GM12874 (cell line): ENCODE results near the gene KCNQ5.

Experiments
- CTCF ChIP-seq: IDR thresholded peaks from 2 replicates; pipeline ENCODE4 v1.5.1; 2011; ENCODE audit warnings: low read depth, mild to moderate bottlenecking, control low read depth, low read length, moderate library complexity; ENCODE audit not compliant: insufficient read depth

Gene KCNQ5

DNA sequence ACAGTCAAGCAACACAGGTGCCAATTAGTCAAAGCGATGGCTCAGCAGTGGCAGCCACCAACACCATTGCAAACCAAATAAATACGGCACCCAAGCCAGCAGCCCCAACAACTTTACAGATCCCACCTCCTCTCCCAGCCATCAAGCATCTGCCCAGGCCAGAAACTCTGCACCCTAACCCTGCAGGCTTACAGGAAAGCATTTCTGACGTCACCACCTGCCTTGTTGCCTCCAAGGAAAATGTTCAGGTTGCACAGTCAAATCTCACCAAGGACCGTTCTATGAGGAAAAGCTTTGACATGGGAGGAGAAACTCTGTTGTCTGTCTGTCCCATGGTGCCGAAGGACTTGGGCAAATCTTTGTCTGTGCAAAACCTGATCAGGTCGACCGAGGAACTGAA, 572.9 kb downstream of the KCNQ5 start:
- no peak for TF ChIP-seq CTCF

GRCh38 chr6:73200247-73200646, 578.4 kb downstream of the KCNQ5 start:
- no peak for TF ChIP-seq CTCF

- TF ChIP-seq CTCF: no peak
These were observed 578.9 kb downstream of the KCNQ5 start for GRCh38 chr6:73200735-73201134.

- TF ChIP-seq CTCF: no peak
These were observed 581.2 kb downstream of the KCNQ5 start for GRCh38 chr6:73203098-73203497.

DNA sequence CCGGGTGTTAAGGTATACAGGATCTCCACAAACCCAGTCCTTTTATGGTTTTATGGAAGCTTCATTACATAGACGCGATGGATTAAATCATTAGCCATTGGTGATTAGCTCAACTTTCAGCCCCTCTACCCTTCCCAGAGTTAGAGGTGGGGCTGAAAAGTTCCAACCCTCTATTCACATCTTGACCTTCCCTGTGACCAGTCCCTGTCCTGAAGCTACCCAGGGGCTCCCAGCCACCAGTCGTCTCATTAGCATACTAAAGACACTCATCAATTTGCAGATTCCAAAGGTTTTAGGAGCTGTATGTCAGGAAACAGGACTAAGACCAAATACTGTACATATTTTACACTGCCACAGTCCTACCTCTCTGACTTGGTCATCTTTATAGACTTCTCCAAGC, 582.4 kb downstream of the KCNQ5 start:
- no peak for TF ChIP-seq CTCF

GRCh38 chr6:73207221-73207837, 585.5 kb downstream of the KCNQ5 start:
- no peak for TF ChIP-seq CTCF

DNA sequence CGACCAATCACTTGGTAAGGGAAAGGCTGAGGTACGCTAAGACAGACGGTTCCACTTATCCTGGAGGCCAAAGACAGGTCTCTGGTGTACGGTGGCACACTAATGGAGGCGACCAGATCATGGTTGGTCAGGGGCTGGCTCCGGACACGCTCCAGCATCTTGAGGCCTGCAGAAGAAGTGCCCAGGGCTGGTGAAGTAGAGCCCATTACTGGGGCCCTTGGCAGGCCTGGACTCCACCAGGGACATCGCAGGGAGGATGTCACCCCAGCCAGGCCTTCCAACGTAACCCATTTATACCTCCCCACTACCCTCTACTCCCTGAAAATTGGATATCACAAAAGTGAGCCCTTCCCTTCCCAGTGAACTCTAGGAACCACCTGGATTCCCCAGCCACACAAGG, 587.3 kb downstream of the KCNQ5 start:
- TF ChIP-seq CTCF: no peak
